ENCODE measurements around the gene PANX1. TPM values are rescaled to one million over a fixed set of nuclear protein-coding genes. Genes with fewer than 3 reads are reported as not detected.
A peak's percentile ranks its signal among the peaks of the same experiment; 100 is the strongest.

The PANX1 gene
- polyA plus RNA-seq, 1 donor (not counting 4 experiments of a cell fraction or from before 2014, with no cell fraction given), result 58.5 TPM

DNA sequence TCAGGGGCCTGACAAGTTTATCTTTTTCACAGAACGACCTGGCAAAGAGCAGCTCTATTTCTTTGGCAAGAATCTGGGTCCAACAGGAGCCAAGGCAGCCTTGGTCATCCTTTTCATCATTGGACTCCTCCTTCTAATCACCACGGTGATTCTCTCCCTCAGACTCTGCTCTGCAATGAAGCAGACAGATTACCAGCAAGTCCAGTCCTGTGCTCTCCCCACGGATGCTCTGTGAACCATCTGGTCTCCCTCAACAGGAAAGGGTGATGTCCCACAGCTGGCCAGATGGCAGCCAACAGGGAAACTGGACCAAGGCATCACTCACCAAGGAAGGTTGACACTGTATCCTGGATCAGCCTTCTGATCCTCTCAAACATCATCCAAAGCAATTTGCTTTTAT is 17.0 kb upstream of the PANX1 start:
- TF ChIP-seq, protein P1, sequence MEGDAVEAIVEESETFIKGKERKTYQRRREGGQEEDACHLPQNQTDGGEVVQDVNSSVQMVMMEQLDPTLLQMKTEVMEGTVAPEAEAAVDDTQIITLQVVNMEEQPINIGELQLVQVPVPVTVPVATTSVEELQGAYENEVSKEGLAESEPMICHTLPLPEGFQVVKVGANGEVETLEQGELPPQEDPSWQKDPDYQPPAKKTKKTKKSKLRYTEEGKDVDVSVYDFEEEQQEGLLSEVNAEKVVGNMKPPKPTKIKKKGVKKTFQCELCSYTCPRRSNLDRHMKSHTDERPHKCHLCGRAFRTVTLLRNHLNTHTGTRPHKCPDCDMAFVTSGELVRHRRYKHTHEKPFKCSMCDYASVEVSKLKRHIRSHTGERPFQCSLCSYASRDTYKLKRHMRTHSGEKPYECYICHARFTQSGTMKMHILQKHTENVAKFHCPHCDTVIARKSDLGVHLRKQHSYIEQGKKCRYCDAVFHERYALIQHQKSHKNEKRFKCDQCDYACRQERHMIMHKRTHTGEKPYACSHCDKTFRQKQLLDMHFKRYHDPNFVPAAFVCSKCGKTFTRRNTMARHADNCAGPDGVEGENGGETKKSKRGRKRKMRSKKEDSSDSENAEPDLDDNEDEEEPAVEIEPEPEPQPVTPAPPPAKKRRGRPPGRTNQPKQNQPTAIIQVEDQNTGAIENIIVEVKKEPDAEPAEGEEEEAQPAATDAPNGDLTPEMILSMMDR (optimal IDR thresholded peaks at IDR 0.05 in 1 of 3, IDR thresholded peaks at IDR 0.05 in 1 of 3, conservative IDR thresholded peaks at IDR 0.05 in 1 of 3; ENCODE audit: extremely low read depth in 1 of 3, insufficient read depth in 2 of 3, low read length in 3 of 3), result no peak
- no peak for TF ChIP-seq EZH2 (IDR thresholded peaks at IDR 0.05; ENCODE audit: low read length)
- Histone ChIP-seq H3K27ac (ENCODE audit: control insufficient read depth, insufficient read depth, low read length) (no peak overlapping the region), H2AFZ (ENCODE audit: control insufficient read depth, low read length) (no peak overlapping the region), H3K4me1 (ENCODE audit: control insufficient read depth, extremely low read depth, insufficient read depth, low read length) (peaks cover 17% of the 10 kb centered on the region), H4K20me1 (ENCODE audit: control insufficient read depth, extremely low read depth, insufficient read depth, low read length) (no peaks in the 10 kb centered on the region), H3K9ac (ENCODE audit: control insufficient read depth, extremely low read depth, insufficient read depth, low read length) (no peak overlapping the region), H3K9me1 (ENCODE audit: control insufficient read depth, extremely low read depth, insufficient read depth, low read length) (no peaks in the 10 kb centered on the region), H3K27me3 (ENCODE audit: control insufficient read depth, extremely low read depth, insufficient read depth, low read length) (no peaks in the 10 kb centered on the region), H3K36me3 (ENCODE audit: control insufficient read depth in 2 of 2, extremely low read depth in 1 of 2, insufficient read depth in 2 of 2, low read length in 2 of 2) (peaks cover 0 to 13% of the 10 kb centered on the region in 2 experiments), H3K4me2 (ENCODE audit: control insufficient read depth, extremely low read depth, insufficient read depth, low read depth, low read length) (no peak overlapping the region), H3K79me2 (ENCODE audit: control insufficient read depth, insufficient read depth, low read length) (no peaks in the 10 kb centered on the region), H3K4me3 (ENCODE audit: control insufficient read depth in 2 of 3, extremely low read depth in 1 of 3, insufficient read depth in 2 of 3, low read depth in 1 of 3, low read length in 3 of 3) (no peak overlapping the region), H3K9me3 (ENCODE audit: control insufficient read depth, low read depth, low read length) (no peaks in the 10 kb centered on the region)
- DNase-seq (ENCODE audit: low read depth, low spot score), result no peak
- FAIRE-seq, result no peak
- dilution Hi-C loops (cut with MboI; ENCODE audit: extremely low pct_ligation_motif_present, low sequenced_read_pairs), result no loop called here

DNA sequence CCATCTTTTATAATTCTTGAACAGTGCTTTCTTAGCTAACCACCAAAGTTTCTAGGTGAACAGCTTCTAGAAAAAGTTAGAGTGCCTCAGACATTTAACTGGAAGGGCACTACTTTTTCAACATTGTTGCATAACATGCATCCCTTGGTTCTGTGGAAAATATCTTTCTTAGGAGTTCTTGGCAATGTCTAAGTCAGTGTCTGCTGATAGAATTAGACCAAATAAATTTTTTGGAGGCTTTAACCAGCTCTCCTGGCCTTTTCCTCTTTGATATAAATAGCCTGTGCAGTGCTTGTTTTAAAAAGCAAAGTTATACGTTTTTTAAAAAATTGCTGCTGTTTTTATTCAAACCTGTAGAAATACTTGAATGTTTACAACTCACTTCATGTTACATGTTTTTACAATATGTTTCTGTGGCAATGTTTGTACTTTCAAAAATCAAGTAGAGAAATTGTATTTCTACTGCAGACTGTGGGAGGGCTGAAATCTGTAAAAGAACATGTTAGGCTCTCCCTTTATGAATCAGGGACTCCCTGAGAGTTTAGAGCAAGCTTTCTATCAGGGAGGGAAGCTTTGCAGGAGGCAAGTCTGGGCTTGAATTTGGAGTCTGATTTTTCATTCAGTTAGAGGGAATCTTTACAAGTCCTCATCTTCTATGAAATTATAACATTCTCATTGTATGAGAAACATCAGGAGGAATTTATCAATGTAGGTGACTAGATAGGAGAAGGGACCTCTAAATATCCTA is 16.3 kb upstream of the PANX1 start:
- Histone ChIP-seq H3K4me1 (ENCODE audit: control insufficient read depth, extremely low read depth, insufficient read depth, low read length) (peaks cover 18% of the 10 kb centered on the region), H3K27ac (ENCODE audit: control insufficient read depth, insufficient read depth, low read length) (peak overlapping the region; percentile 7), H3K4me2 (ENCODE audit: control insufficient read depth, extremely low read depth, insufficient read depth, low read depth, low read length) (peak overlapping the region; percentile 73), H2AFZ (ENCODE audit: control insufficient read depth, low read length) (no peak overlapping the region), H3K36me3 (ENCODE audit: control insufficient read depth in 2 of 2, extremely low read depth in 1 of 2, insufficient read depth in 2 of 2, low read length in 2 of 2) (peaks cover 0 to 12% of the 10 kb centered on the region in 2 experiments), H3K9ac (ENCODE audit: control insufficient read depth, extremely low read depth, insufficient read depth, low read length) (no peak overlapping the region), H3K79me2 (ENCODE audit: control insufficient read depth, insufficient read depth, low read length) (no peaks in the 10 kb centered on the region), H3K4me3 (ENCODE audit: control insufficient read depth in 2 of 3, extremely low read depth in 1 of 3, insufficient read depth in 2 of 3, low read depth in 1 of 3, low read length in 3 of 3) (peak overlapping the region in 1 of 3 experiments; percentile 5), H3K9me3 (ENCODE audit: control insufficient read depth, low read depth, low read length) (no peaks in the 10 kb centered on the region), H3K27me3 (ENCODE audit: control insufficient read depth, extremely low read depth, insufficient read depth, low read length) (no peaks in the 10 kb centered on the region), H3K9me1 (ENCODE audit: control insufficient read depth, extremely low read depth, insufficient read depth, low read length) (no peaks in the 10 kb centered on the region), H4K20me1 (ENCODE audit: control insufficient read depth, extremely low read depth, insufficient read depth, low read length) (no peaks in the 10 kb centered on the region)
- no peak for TF ChIP-seq EZH2 (IDR thresholded peaks at IDR 0.05; ENCODE audit: low read length)
- TF ChIP-seq, protein P1 (optimal IDR thresholded peaks at IDR 0.05 in 1 of 3, IDR thresholded peaks at IDR 0.05 in 1 of 3, conservative IDR thresholded peaks at IDR 0.05 in 1 of 3; ENCODE audit: extremely low read depth in 1 of 3, insufficient read depth in 2 of 3, low read length in 3 of 3), result no peak
- peak; percentile 76 for FAIRE-seq
- dilution Hi-C loops (cut with MboI; ENCODE audit: extremely low pct_ligation_motif_present, low sequenced_read_pairs), result no loop called here
- no peak for DNase-seq (ENCODE audit: low read depth, low spot score)

Measured in keratinocyte (primary cell).